HepG2 (cell line): ENCODE results near the gene GPT2. TPM values are rescaled to one million over a fixed set of nuclear protein-coding genes. Genes with fewer than 3 reads are reported as not detected.
A peak's percentile ranks its signal among the peaks of the same experiment; 100 is the strongest.

Source experiments
- BCL6 ChIP-seq: IDR thresholded peaks from 2 replicates; pipeline ENCODE4 v1.6.1; 2016; ENCODE audit warnings: missing genetic modification reagents, missing compliant biosample characterization
- CREM ChIP-seq, 2 experiments: sonication (generic) in 1 of 2; formaldehyde crosslinking in 1 of 2; IDR thresholded peaks; 2 replicates each; pipeline versions ENCODE4 v1.4.0 to v1.6.1; 2016 to 2020; ENCODE audit warnings: antibody characterized with exemption in 1 of 2, mild to moderate bottlenecking in 1 of 2, missing genetic modification reagents in 1 of 2
- EP300 ChIP-seq, 3 experiments: sonication (generic) in 1 of 3; formaldehyde crosslinking in 1 of 3; IDR thresholded peaks; 2 replicates each; pipeline versions ENCODE4 v1.5.1 to v1.6.1; 2011 to 2020; ENCODE audit warnings: low read depth in 2 of 3, low read length in 2 of 3, borderline replicate concordance in 1 of 3, improper control_type of control experiment in 1 of 3, mild to moderate bottlenecking in 1 of 3, missing genetic modification reagents in 1 of 3, moderate library complexity in 1 of 3
- IKZF4 ChIP-seq: sonication (generic); formaldehyde crosslinking; IDR thresholded peaks from 2 replicates; pipeline ENCODE4 v1.5.1; 2020; ENCODE audit warnings: borderline replicate concordance, mild to moderate bottlenecking, low read depth, missing genetic modification reagents; ENCODE audit errors: not compliant biosample characterization
- MAFK ChIP-seq, 2 experiments: IDR thresholded peaks in 1 of 2; conservative IDR thresholded peaks in 1 of 2; 2 replicates each; pipeline ENCODE4 v1.6.1; 2011; ENCODE audit warnings: improper control_type of control experiment in 2 of 2, low read length in 2 of 2
- NCOA2 ChIP-seq: sonication (generic); formaldehyde crosslinking; IDR thresholded peaks from 2 replicates; pipeline ENCODE4 v1.8.0; 2022; ENCODE audit warnings: inconsistent platforms
- NFATC3 ChIP-seq: sonication (generic); formaldehyde crosslinking; IDR thresholded peaks from 2 replicates; pipeline ENCODE4 v1.5.1; 2020; ENCODE audit warnings: mild to moderate bottlenecking, missing genetic modification reagents
- NR2F6 ChIP-seq, 2 experiments: IDR thresholded peaks; 2 replicates each; pipeline ENCODE4 v1.6.1; 2016; ENCODE audit warnings: antibody characterized with exemption in 1 of 2, mild to moderate bottlenecking in 1 of 2
- PHF5A ChIP-seq: IDR thresholded peaks from one replicate; pipeline ENCODE4 v1.6.1; 2018; ENCODE audit warnings: low read depth, missing genetic modification reagents; ENCODE audit not compliant: unreplicated experiment
- RBM22 ChIP-seq: fragments of 200-400 bp; formaldehyde crosslinking; optimal IDR thresholded peaks from 2 replicates; pipeline ENCODE3; 2017; ENCODE audit warnings: mild to moderate bottlenecking, low read length, moderate library complexity
- RFX5 ChIP-seq: IDR thresholded peaks from 2 replicates; pipeline ENCODE4 v1.6.1; 2011; ENCODE audit warnings: low read depth, low read length, improper control_type of control experiment
- SOX13 ChIP-seq, 3 experiments: fragments of 450-650 bp in 1 of 3; sonication (generic) in 1 of 3; formaldehyde crosslinking in 1 of 3; IDR thresholded peaks in 2 of 3; conservative IDR thresholded peaks in 1 of 3; 2 replicates each; pipeline versions ENCODE4 v1.5.0 to v1.6.1; 2016 to 2020; ENCODE audit warnings: antibody characterized with exemption in 1 of 3, mild to moderate bottlenecking in 1 of 3, missing compliant biosample characterization in 1 of 3, missing genetic modification reagents in 1 of 3, moderate library complexity in 1 of 3
- SOX5 ChIP-seq: IDR thresholded peaks from 2 replicates; pipeline ENCODE4 v1.6.1; 2016; ENCODE audit warnings: borderline replicate concordance
- ZNF274 ChIP-seq: sonication (generic); formaldehyde crosslinking; IDR thresholded peaks from 2 replicates; pipeline ENCODE4 v1.5.1; 2020; ENCODE audit warnings: mild to moderate bottlenecking, missing genetic modification reagents
- ZNF354B ChIP-seq: sonication (generic); formaldehyde crosslinking; IDR thresholded peaks from 2 replicates; pipeline ENCODE4 v1.8.0; 2022; ENCODE audit warnings: mild to moderate bottlenecking, missing genetic modification reagents
- ZNF530 ChIP-seq: sonication (generic); formaldehyde crosslinking; IDR thresholded peaks from 2 replicates; pipeline ENCODE4 v1.5.0; 2020; ENCODE audit warnings: low read depth, mild to moderate bottlenecking, missing genetic modification reagents
- ZNF556 ChIP-seq: sonication (generic); formaldehyde crosslinking; IDR thresholded peaks from 2 replicates; pipeline ENCODE4 v1.4.0; 2020; ENCODE audit warnings: mild to moderate bottlenecking, missing genetic modification reagents, borderline replicate concordance
- ZNF710 ChIP-seq: sonication (generic); formaldehyde crosslinking; IDR thresholded peaks from 2 replicates; pipeline ENCODE4 v1.5.0; 2020; ENCODE audit warnings: mild to moderate bottlenecking, missing genetic modification reagents, borderline replicate concordance
- polyA plus RNA-seq, 8 experiments: library from polyadenylated mRNA; depleted of rRNA in 3 of 8; stranded (reverse) in 7 of 8; unstranded in 1 of 8; fragments of >200 nt; fragmentation: Illumina TruSeq in 4 of 8; extraction: Trizol in 4 of 8; gene quantifications; 2 replicates each; pipeline versions ENCODE4 v1.2.1 to v1.2.3, GENCODE V29; 2011 to 2016; ENCODE audit warnings: low read depth in 4 of 8, missing spikeins in 1 of 8, mixed read lengths in 1 of 8; ENCODE audit not compliant: insufficient read depth in 1 of 8
- total RNA-seq, 5 experiments: library from RNA; depleted of rRNA; stranded (reverse); fragments of >200 nt; fragmentation: Illumina TruSeq; extraction: Trizol; gene quantifications; 2 replicates each; pipeline ENCODE4 v1.2.3, GENCODE V29; 2016; ENCODE audit warnings: low read depth in 1 of 5
- TF ChIP-seq, protein P1 (sequence below): sonication (generic); formaldehyde crosslinking; IDR thresholded peaks from 2 replicates; pipeline ENCODE4 v1.4.0; 2020; ENCODE audit warnings: missing genetic modification reagents
- TF ChIP-seq, protein P2 (sequence below): sonication (generic); formaldehyde crosslinking; IDR thresholded peaks from 2 replicates; pipeline ENCODE4 v1.4.0; 2020; ENCODE audit warnings: missing genetic modification reagents, borderline replicate concordance

Gene GPT2
- total and polyA plus RNA-seq, 2 of the 13 experiments (the other 11 are each of a cell fraction or from before 2014, with no cell fraction given), result 138 to 267 TPM

GRCh38 chr16:46855389-46855788 lies 28.8 kb upstream of the GPT2 start (continued):
- TF ChIP-seq ZNF710 (CRISPR knock-in tag) (0 out of 2 replicates have a peak, but pooled peaks have one; percentile 34), ZNF530 (no peak), ZNF556 (0 out of 2 replicates have a peak, but pooled peaks have one; percentile 27), ZNF274 (CRISPR knock-in tag) (no peak), ZNF354B (CRISPR knock-in tag) (no peak), EP300 (IDR thresholded peaks at IDR 0.05; ENCODE audit: low read depth in 2 of 2, low read length in 2 of 2) (peak in 1 of 2 experiments; percentile 66; a peak in 1 of 4 replicates), EP300 (CRISPR knock-in tag; IDR thresholded peaks at IDR 0.05; ENCODE audit: borderline replicate concordance) (no peak), RBM22 (no peak), CREM (IDR thresholded peaks at IDR 0.05) (peak; percentile 26; the same call in 1 of the 2 replicates), CREM (CRISPR knock-in tag; IDR thresholded peaks at IDR 0.05) (no peak), MAFK (conservative IDR thresholded peaks at IDR 0.05 in 1 of 2, IDR thresholded peaks at IDR 0.05 in 1 of 2; ENCODE audit: low read length in 2 of 2) (no peak), IKZF4 (CRISPR knock-in tag) (no peak), NFATC3 (CRISPR knock-in tag) (0 out of 2 replicates have a peak, but pooled peaks have one; percentile 72), SOX13 (IDR thresholded peaks at IDR 0.05) (no peak), SOX13 (CRISPR knock-in tag; conservative IDR thresholded peaks at IDR 0.05 in 1 of 2, IDR thresholded peaks at IDR 0.05 in 1 of 2) (peak in 1 of 2 experiments; percentile 78; a peak in 2 of 4 replicates), BCL6 (CRISPR knock-in tag) (peak; percentile 63), RFX5 (no peak), PHF5A (CRISPR knock-in tag) (peak; percentile 9), NR2F6 (IDR thresholded peaks at IDR 0.05) (no peak), NR2F6 (CRISPR knock-in tag; IDR thresholded peaks at IDR 0.05) (peak; percentile 29; the same call in 1 of the 2 replicates), SOX5 (CRISPR knock-in tag) (peak; percentile 17; the same call in 1 of the 2 replicates), NCOA2 (CRISPR knock-in tag) (peak; percentile 81)
- TF ChIP-seq, protein P1, sequence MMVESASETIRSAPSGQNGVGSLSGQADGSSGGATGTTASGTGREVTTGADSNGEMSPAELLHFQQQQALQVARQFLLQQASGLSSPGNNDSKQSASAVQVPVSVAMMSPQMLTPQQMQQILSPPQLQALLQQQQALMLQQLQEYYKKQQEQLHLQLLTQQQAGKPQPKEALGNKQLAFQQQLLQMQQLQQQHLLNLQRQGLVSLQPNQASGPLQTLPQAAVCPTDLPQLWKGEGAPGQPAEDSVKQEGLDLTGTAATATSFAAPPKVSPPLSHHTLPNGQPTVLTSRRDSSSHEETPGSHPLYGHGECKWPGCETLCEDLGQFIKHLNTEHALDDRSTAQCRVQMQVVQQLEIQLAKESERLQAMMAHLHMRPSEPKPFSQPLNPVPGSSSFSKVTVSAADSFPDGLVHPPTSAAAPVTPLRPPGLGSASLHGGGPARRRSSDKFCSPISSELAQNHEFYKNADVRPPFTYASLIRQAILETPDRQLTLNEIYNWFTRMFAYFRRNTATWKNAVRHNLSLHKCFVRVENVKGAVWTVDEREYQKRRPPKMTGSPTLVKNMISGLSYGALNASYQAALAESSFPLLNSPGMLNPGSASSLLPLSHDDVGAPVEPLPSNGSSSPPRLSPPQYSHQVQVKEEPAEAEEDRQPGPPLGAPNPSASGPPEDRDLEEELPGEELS (CRISPR knock-in tag), result peak; percentile 49; the same call in 1 of the 2 replicates
- TF ChIP-seq, protein P2, sequence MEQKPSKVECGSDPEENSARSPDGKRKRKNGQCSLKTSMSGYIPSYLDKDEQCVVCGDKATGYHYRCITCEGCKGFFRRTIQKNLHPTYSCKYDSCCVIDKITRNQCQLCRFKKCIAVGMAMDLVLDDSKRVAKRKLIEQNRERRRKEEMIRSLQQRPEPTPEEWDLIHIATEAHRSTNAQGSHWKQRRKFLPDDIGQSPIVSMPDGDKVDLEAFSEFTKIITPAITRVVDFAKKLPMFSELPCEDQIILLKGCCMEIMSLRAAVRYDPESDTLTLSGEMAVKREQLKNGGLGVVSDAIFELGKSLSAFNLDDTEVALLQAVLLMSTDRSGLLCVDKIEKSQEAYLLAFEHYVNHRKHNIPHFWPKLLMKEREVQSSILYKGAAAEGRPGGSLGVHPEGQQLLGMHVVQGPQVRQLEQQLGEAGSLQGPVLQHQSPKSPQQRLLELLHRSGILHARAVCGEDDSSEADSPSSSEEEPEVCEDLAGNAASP (CRISPR knock-in tag), result peak; percentile 57; the same call in 1 of the 2 replicates
